Activated CD4-positive, alpha-beta memory T cell treated with anti-CD3 and anti-CD28 coated beads, Interleukin-2, amount 10 ng/mL, durations not matched to agents 7 days and 5 days (primary cell): ENCODE measurements around the gene EPS15. TPM values are rescaled to one million over a fixed set of nuclear protein-coding genes. Genes with fewer than 3 reads are reported as not detected.

Source experiments
- CTCF ChIA-PET: fragments of 350-600 bp; sonication (Branson Sonifier 250); formaldehyde crosslinking; loops from one replicate; lab custom pipeline; 2021; ENCODE audit warnings: antibody characterized with exemption, inconsistent platforms; lab: Charles Lee
- POLR2A ChIA-PET: fragments of 350-600 bp; sonication (Branson Sonifier 250); formaldehyde crosslinking; loops from one replicate; lab custom pipeline; 2021; ENCODE audit warnings: antibody characterized with exemption; lab: Charles Lee
- DNase-seq: peaks from one replicate; pipeline ENCODE4 v3.0.0-alpha.2; 2020
- H3K27ac Mint-ChIP-seq: one replicate; pipeline ENCODE4 v1.8.0; 2021; ENCODE audit warnings: mild to moderate bottlenecking, mixed read lengths
- H3K27me3 Mint-ChIP-seq: one replicate; pipeline ENCODE4 v1.8.0; 2021; ENCODE audit warnings: mixed read lengths
- H3K36me3 Mint-ChIP-seq: one replicate; pipeline ENCODE4 v1.8.0; 2021; ENCODE audit warnings: low read depth, mixed read lengths
- H3K4me1 Mint-ChIP-seq: one replicate; pipeline ENCODE4 v1.8.0; 2021; ENCODE audit warnings: mixed read lengths
- H3K4me3 Mint-ChIP-seq: one replicate; pipeline ENCODE4 v1.8.0; 2021; ENCODE audit warnings: mild to moderate bottlenecking, mixed read lengths
- H3K9me3 Mint-ChIP-seq: one replicate; pipeline ENCODE4 v1.8.0; 2021; ENCODE audit warnings: mixed read lengths
- total RNA-seq, 2 experiments: library from RNA; stranded (reverse); gene quantifications; one replicate each; pipeline ENCODE4 v1.2.3, GENCODE V29; 2021

The EPS15 gene
- total RNA-seq, 2 experiments from 2014 or later = 71.8 to 75.0 TPM

- CTCF ChIA-PET = no interaction called here
- no peak overlapping the region for H3K27ac Mint-ChIP-seq
- peaks cover 25% of the 10 kb centered on the region for H3K36me3 Mint-ChIP-seq
Observed at GRCh38 chr1:51365774-51366173, 153.3 kb downstream of the EPS15 start.

GRCh38 chr1:51359879-51360278 lies 159.2 kb downstream of the EPS15 start:
- POLR2A ChIA-PET = no interaction called here
- H3K9me3 Mint-ChIP-seq = no peaks in the 10 kb centered on the region
- H3K4me3 Mint-ChIP-seq = no peak overlapping the region
- no peaks in the 10 kb centered on the region for H3K4me1 Mint-ChIP-seq
- no peak for DNase-seq
- no peak overlapping the region for H3K27ac Mint-ChIP-seq
- CTCF ChIA-PET = no interaction called here
- H3K27me3 Mint-ChIP-seq = no peaks in the 10 kb centered on the region
- H3K36me3 Mint-ChIP-seq = peaks cover 38% of the 10 kb centered on the region

More at GRCh38 chr1:51365774-51366173, 153.3 kb downstream of the EPS15 start:
- Mint-ChIP-seq H3K4me1 (no peaks in the 10 kb centered on the region), H3K27me3 (no peaks in the 10 kb centered on the region), H3K4me3 (no peak overlapping the region), H3K9me3 (no peaks in the 10 kb centered on the region)
- no peak for DNase-seq
- POLR2A ChIA-PET = no interaction called here

- Mint-ChIP-seq H3K4me3 (no peak overlapping the region), H3K9me3 (no peaks in the 10 kb centered on the region), H3K36me3 (peaks cover 25% of the 10 kb centered on the region), H3K4me1 (no peaks in the 10 kb centered on the region), H3K27me3 (no peaks in the 10 kb centered on the region), H3K27ac (no peak overlapping the region)
- no peak for DNase-seq
- CTCF ChIA-PET = no interaction called here
- POLR2A ChIA-PET = no interaction called here
Observed at GRCh38 chr1:51355382-51355781, 163.7 kb downstream of the EPS15 start.

GRCh38 chr1:51354416-51354815 lies 164.7 kb downstream of the EPS15 start:
- H3K4me3 Mint-ChIP-seq = no peak overlapping the region
- H3K27ac Mint-ChIP-seq = no peak overlapping the region
- no peaks in the 10 kb centered on the region for H3K27me3 Mint-ChIP-seq
- ChIA-PET POLR2A (no interaction called here), CTCF (no interaction called here)
- no peaks in the 10 kb centered on the region for H3K9me3 Mint-ChIP-seq
- H3K4me1 Mint-ChIP-seq = no peaks in the 10 kb centered on the region
- no peak for DNase-seq
- peaks cover 24% of the 10 kb centered on the region for H3K36me3 Mint-ChIP-seq

- no peak for DNase-seq
- no peaks in the 10 kb centered on the region for H3K9me3 Mint-ChIP-seq
- peaks cover 22% of the 10 kb centered on the region for H3K36me3 Mint-ChIP-seq
- CTCF ChIA-PET = no interaction called here
- POLR2A ChIA-PET = interaction anchor here (0.6 to 1.4 kb wide), 2 partner anchors 94 to 168 kb away, joined by 3 read pairs; partner anchors contain the start of gene EPS15
- no peak overlapping the region for H3K4me3 Mint-ChIP-seq
- no peaks in the 10 kb centered on the region for H3K27me3 Mint-ChIP-seq
- H3K27ac Mint-ChIP-seq = no peak overlapping the region
- no peaks in the 10 kb centered on the region for H3K4me1 Mint-ChIP-seq
Observed at GRCh38 chr1:51351907-51352306, 167.2 kb downstream of the EPS15 start.

GRCh38 chr1:51349862-51350261 lies 169.2 kb downstream of the EPS15 start:
- H3K4me3 Mint-ChIP-seq = no peak overlapping the region
- POLR2A ChIA-PET = no interaction called here
- no peaks in the 10 kb centered on the region for H3K4me1 Mint-ChIP-seq
- CTCF ChIA-PET = no interaction called here
- H3K27ac Mint-ChIP-seq = no peak overlapping the region
- peaks cover 13% of the 10 kb centered on the region for H3K27me3 Mint-ChIP-seq
- H3K9me3 Mint-ChIP-seq = no peaks in the 10 kb centered on the region
- no peak for DNase-seq
- H3K36me3 Mint-ChIP-seq = peaks cover 7% of the 10 kb centered on the region

GRCh38 chr1:51348147-51348527 lies 170.9 kb downstream of the EPS15 start:
- ChIA-PET CTCF (no interaction called here), POLR2A (no interaction called here)
- Mint-ChIP-seq H3K27ac (no peak overlapping the region), H3K9me3 (no peaks in the 10 kb centered on the region), H3K4me3 (no peak overlapping the region), H3K27me3 (peaks cover 26% of the 10 kb centered on the region), H3K4me1 (peaks cover 5% of the 10 kb centered on the region), H3K36me3 (peaks cover 4% of the 10 kb centered on the region)
- no peak for DNase-seq

GRCh38 chr1:51347398-51348146 lies 171.5 kb downstream of the EPS15 start:
- DNase-seq = no peak
- no peaks in the 10 kb centered on the region for H3K9me3 Mint-ChIP-seq
- ChIA-PET CTCF (no interaction called here), POLR2A (no interaction called here)
- no peak overlapping the region for H3K27ac Mint-ChIP-seq
- H3K4me3 Mint-ChIP-seq = no peak overlapping the region
- peaks cover 26% of the 10 kb centered on the region for H3K27me3 Mint-ChIP-seq
- peaks cover 5% of the 10 kb centered on the region for H3K4me1 Mint-ChIP-seq
- H3K36me3 Mint-ChIP-seq = peaks cover 4% of the 10 kb centered on the region

GRCh38 chr1:51346086-51346942 lies 172.8 kb downstream of the EPS15 start:
- peaks cover 7% of the 10 kb centered on the region for H3K4me1 Mint-ChIP-seq
- H3K9me3 Mint-ChIP-seq = no peaks in the 10 kb centered on the region
- no peak for DNase-seq
- no peak overlapping the region for H3K27ac Mint-ChIP-seq
- H3K27me3 Mint-ChIP-seq = peaks cover 31% of the 10 kb centered on the region
- no peak overlapping the region for H3K4me3 Mint-ChIP-seq
- ChIA-PET POLR2A (interaction anchor here (1.0 kb wide), 1 partner anchor 533 kb away, joined by 3 read pairs; no protein-coding TSS in a partner anchor), CTCF (no interaction called here)
- H3K36me3 Mint-ChIP-seq = no peaks in the 10 kb centered on the region

GRCh38 chr1:51345300-51345687 lies 173.8 kb downstream of the EPS15 start:
- H3K27ac Mint-ChIP-seq = no peak overlapping the region
- H3K4me3 Mint-ChIP-seq = no peak overlapping the region
- no peaks in the 10 kb centered on the region for H3K36me3 Mint-ChIP-seq
- H3K4me1 Mint-ChIP-seq = peaks cover 9% of the 10 kb centered on the region
- CTCF ChIA-PET = no interaction called here
- H3K27me3 Mint-ChIP-seq = peaks cover 31% of the 10 kb centered on the region
- no peak for DNase-seq
- no peaks in the 10 kb centered on the region for H3K9me3 Mint-ChIP-seq
- POLR2A ChIA-PET = interaction anchor here (1.0 kb wide), 1 partner anchor 534 kb away, joined by 3 read pairs; no protein-coding TSS in a partner anchor

- Mint-ChIP-seq H3K4me1 (peaks cover 9% of the 10 kb centered on the region), H3K9me3 (no peaks in the 10 kb centered on the region), H3K36me3 (no peaks in the 10 kb centered on the region), H3K27me3 (peaks cover 31% of the 10 kb centered on the region), H3K4me3 (no peak overlapping the region), H3K27ac (no peak overlapping the region)
- DNase-seq = no peak
- CTCF ChIA-PET = no interaction called here
- POLR2A ChIA-PET = no interaction called here
Observed at GRCh38 chr1:51344602-51345299, 174.3 kb downstream of the EPS15 start.

- ChIA-PET CTCF (no interaction called here), POLR2A (no interaction called here)
- no peak overlapping the region for H3K4me3 Mint-ChIP-seq
- H3K36me3 Mint-ChIP-seq = no peaks in the 10 kb centered on the region
- no peak for DNase-seq
- H3K9me3 Mint-ChIP-seq = no peaks in the 10 kb centered on the region
- peaks cover 9% of the 10 kb centered on the region for H3K4me1 Mint-ChIP-seq
- peaks cover 31% of the 10 kb centered on the region for H3K27me3 Mint-ChIP-seq
- H3K27ac Mint-ChIP-seq = no peak overlapping the region
Observed at GRCh38 chr1:51344276-51344601, 174.8 kb downstream of the EPS15 start.

GRCh38 chr1:51343624-51344023 lies 175.4 kb downstream of the EPS15 start:
- Mint-ChIP-seq H3K27me3 (peaks cover 31% of the 10 kb centered on the region), H3K36me3 (no peaks in the 10 kb centered on the region), H3K4me3 (no peak overlapping the region), H3K9me3 (no peaks in the 10 kb centered on the region), H3K4me1 (peaks cover 9% of the 10 kb centered on the region), H3K27ac (no peak overlapping the region)
- no peak for DNase-seq
- POLR2A ChIA-PET = no interaction called here
- CTCF ChIA-PET = no interaction called here
